HG03103 (cell line): Measurements from ENCODE around the gene RANBP3.

Experiments
- ATAC-seq: cut with Tn5 transposase; IDR thresholded peaks from one replicate; pipeline ENCODE4 v1.9.1; 2021; ENCODE audit warnings: low read depth; ENCODE audit not compliant: unreplicated experiment

The RANBP3 gene

GRCh38 chr19:5910638-5910907, 67.4 kb downstream of the RANBP3 start:
- ATAC-seq = no peak

- no peak for ATAC-seq
These were observed 69.0 kb downstream of the RANBP3 start for GRCh38 chr19:5908773-5909442.

GRCh38 chr19:5907241-5907640, 70.7 kb downstream of the RANBP3 start:
- no peak for ATAC-seq

GRCh38 chr19:5905114-5905778, 72.7 kb downstream of the RANBP3 start:
- no peak for ATAC-seq

GRCh38 chr19:5904352-5905113, 73.4 kb downstream of the RANBP3 start, which contains the start of gene VMAC:
Gene VMAC (plus strand): TSS chr19:5904872. CDS start chr19:5904891, 19 bp downstream.
- ATAC-seq = peak; percentile 76

- ATAC-seq = peak; percentile 23
These were observed 74.2 kb downstream of the RANBP3 start, which contains the start of gene NDUFA11 for GRCh38 chr19:5903624-5904351. Gene NDUFA11 (minus strand): TSS chr19:5903790. CDS start chr19:5903708, 82 bp downstream.

- no peak for ATAC-seq
These were observed 74.8 kb downstream of the RANBP3 start for GRCh38 chr19:5903056-5903623.

- no peak for ATAC-seq
These were observed 77.0 kb downstream of the RANBP3 start for GRCh38 chr19:5900976-5901375.

GRCh38 chr19:5899728-5900526, 78.0 kb downstream of the RANBP3 start:
- no peak for ATAC-seq

- ATAC-seq = no peak
These were observed 80.6 kb downstream of the RANBP3 start for GRCh38 chr19:5897189-5897969.

GRCh38 chr19:5896365-5897076, 81.4 kb downstream of the RANBP3 start:
- ATAC-seq = no peak

- ATAC-seq = no peak
These were observed 82.0 kb downstream of the RANBP3 start for GRCh38 chr19:5895890-5896289.

GRCh38 chr19:5895409-5895808, 82.5 kb downstream of the RANBP3 start:
- no peak for ATAC-seq

GRCh38 chr19:5894704-5895349, 83.1 kb downstream of the RANBP3 start:
- no peak for ATAC-seq

- ATAC-seq = no peak
These were observed 83.8 kb downstream of the RANBP3 start for GRCh38 chr19:5893907-5894703.

- no peak for ATAC-seq
These were observed 84.5 kb downstream of the RANBP3 start for GRCh38 chr19:5893296-5893903.
